Measurements from ENCODE around the gene MYBPC1.
"Not testable (repeated sequence)": the region's sequence is repeated elsewhere in the genome, so short reads cannot be mapped to it uniquely, and the experiment has no call there.

Gene MYBPC1

GRCh38 chr12:101650346-101651117, 55.8 kb downstream of the MYBPC1 start:
- TF ChIP-seq SP1 (IDR thresholded peaks at IDR 0.05) (no peak), HDGF (IDR thresholded peaks at IDR 0.05; ENCODE audit: borderline replicate concordance) (no peak), BHLHE40 (IDR thresholded peaks at IDR 0.05; ENCODE audit: borderline replicate concordance) (no peak), ZNF384 (IDR thresholded peaks at IDR 0.05) (no peak), FOXM1 (IDR thresholded peaks at IDR 0.05; ENCODE audit: borderline replicate concordance) (no peak)
- CTCF ChIA-PET: no interaction called here
- POLR2A ChIA-PET: no interaction called here
- no peak for DNase-seq (ENCODE audit: extremely low spot score)

- ChIA-PET POLR2A (no interaction called here), CTCF (no interaction called here)
- no peak for TF ChIP-seq SUZ12 (IDR thresholded peaks at IDR 0.05)
- TF ChIP-seq FOXK2 (IDR thresholded peaks at IDR 0.05): no peak
- TF ChIP-seq NFRKB (IDR thresholded peaks at IDR 0.05): no peak
- TF ChIP-seq HDGF (IDR thresholded peaks at IDR 0.05; ENCODE audit: borderline replicate concordance): no peak
- TF ChIP-seq FOXA1 (IDR thresholded peaks at IDR 0.05): no peak
- TF ChIP-seq ARNT (IDR thresholded peaks at IDR 0.05): no peak
- TF ChIP-seq ZNF384 (IDR thresholded peaks at IDR 0.05): no peak
- TF ChIP-seq SP1 (IDR thresholded peaks at IDR 0.05): no peak
- TF ChIP-seq TARDBP (IDR thresholded peaks at IDR 0.05): no peak
- TF ChIP-seq ELF4 (IDR thresholded peaks at IDR 0.05): no peak
- no peak for TF ChIP-seq LEF1 (IDR thresholded peaks at IDR 0.05; ENCODE audit: borderline replicate concordance)
- DNase-seq (ENCODE audit: extremely low spot score): no peak
Observed at GRCh38 chr12:101653030-101653429, 58.3 kb downstream of the MYBPC1 start.

GRCh38 chr12:101653503-101653902, 58.7 kb downstream of the MYBPC1 start:
- POLR2A ChIA-PET: no interaction called here
- no peak for DNase-seq (ENCODE audit: extremely low spot score)
- CTCF ChIA-PET: no interaction called here
- no peak for TF ChIP-seq LEF1 (IDR thresholded peaks at IDR 0.05; ENCODE audit: borderline replicate concordance)
- TF ChIP-seq SP1 (IDR thresholded peaks at IDR 0.05): no peak
- no peak for TF ChIP-seq HDGF (IDR thresholded peaks at IDR 0.05; ENCODE audit: borderline replicate concordance)
- no peak for TF ChIP-seq L3MBTL2 (conservative IDR thresholded peaks at IDR 0.05)

- ChIA-PET CTCF (interaction anchor here (0.8 kb wide), 1 partner anchor 13 kb away, joined by 3 read pairs; no protein-coding TSS in a partner anchor), POLR2A (no interaction called here)
- DNase-seq (ENCODE audit: extremely low spot score): no peak
- TF ChIP-seq BHLHE40 (IDR thresholded peaks at IDR 0.05; ENCODE audit: borderline replicate concordance) (no peak), FOXK2 (IDR thresholded peaks at IDR 0.05) (no peak), PKNOX1 (IDR thresholded peaks at IDR 0.05) (no peak), ELF4 (IDR thresholded peaks at IDR 0.05) (no peak), FOXA1 (IDR thresholded peaks at IDR 0.05) (no peak), SP1 (IDR thresholded peaks at IDR 0.05) (no peak), L3MBTL2 (conservative IDR thresholded peaks at IDR 0.05) (no peak), ARNT (IDR thresholded peaks at IDR 0.05) (no peak), CTBP1 (IDR thresholded peaks at IDR 0.05; ENCODE audit: borderline replicate concordance) (no peak), LEF1 (IDR thresholded peaks at IDR 0.05; ENCODE audit: borderline replicate concordance) (no peak), NFRKB (IDR thresholded peaks at IDR 0.05) (no peak), ZNF384 (IDR thresholded peaks at IDR 0.05) (no peak), SUZ12 (IDR thresholded peaks at IDR 0.05) (no peak), HDGF (IDR thresholded peaks at IDR 0.05; ENCODE audit: borderline replicate concordance) (no peak), TARDBP (IDR thresholded peaks at IDR 0.05) (no peak), FOXM1 (IDR thresholded peaks at IDR 0.05; ENCODE audit: borderline replicate concordance) (no peak)
Observed at GRCh38 chr12:101654442-101654841, 59.7 kb downstream of the MYBPC1 start.

- no peak for TF ChIP-seq CTBP1 (IDR thresholded peaks at IDR 0.05; ENCODE audit: borderline replicate concordance)
- no peak for TF ChIP-seq NFRKB (IDR thresholded peaks at IDR 0.05)
- no peak for TF ChIP-seq FOXK2 (IDR thresholded peaks at IDR 0.05)
- no peak for TF ChIP-seq TARDBP (IDR thresholded peaks at IDR 0.05)
- no peak for TF ChIP-seq SUZ12 (IDR thresholded peaks at IDR 0.05)
- no peak for TF ChIP-seq SP1 (IDR thresholded peaks at IDR 0.05)
- no peak for TF ChIP-seq PKNOX1 (IDR thresholded peaks at IDR 0.05)
- TF ChIP-seq ELF4 (IDR thresholded peaks at IDR 0.05): no peak
- TF ChIP-seq ARNT (IDR thresholded peaks at IDR 0.05): no peak
- TF ChIP-seq ZNF384 (IDR thresholded peaks at IDR 0.05): no peak
- no peak for TF ChIP-seq HDGF (IDR thresholded peaks at IDR 0.05; ENCODE audit: borderline replicate concordance)
- no peak for TF ChIP-seq BHLHE40 (IDR thresholded peaks at IDR 0.05; ENCODE audit: borderline replicate concordance)
- no peak for TF ChIP-seq LEF1 (IDR thresholded peaks at IDR 0.05; ENCODE audit: borderline replicate concordance)
- no peak for TF ChIP-seq FOXA1 (IDR thresholded peaks at IDR 0.05)
- no peak for TF ChIP-seq FOXM1 (IDR thresholded peaks at IDR 0.05; ENCODE audit: borderline replicate concordance)
- TF ChIP-seq L3MBTL2 (conservative IDR thresholded peaks at IDR 0.05): no peak
- ChIA-PET CTCF (no interaction called here), POLR2A (no interaction called here)
- DNase-seq (ENCODE audit: extremely low spot score): no peak
Observed at GRCh38 chr12:101655393-101655792, 60.6 kb downstream of the MYBPC1 start.

GRCh38 chr12:101660662-101661061, 65.9 kb downstream of the MYBPC1 start:
- DNase-seq (ENCODE audit: extremely low spot score); POLR2A ChIA-PET; CTCF ChIA-PET: not testable (repeated sequence)

- DNase-seq (ENCODE audit: extremely low spot score): no peak
- TF ChIP-seq PKNOX1 (IDR thresholded peaks at IDR 0.05): no peak
- TF ChIP-seq ARNT (IDR thresholded peaks at IDR 0.05): no peak
- no peak for TF ChIP-seq ELF4 (IDR thresholded peaks at IDR 0.05)
- no peak for TF ChIP-seq L3MBTL2 (conservative IDR thresholded peaks at IDR 0.05)
- no peak for TF ChIP-seq SUZ12 (IDR thresholded peaks at IDR 0.05)
- no peak for TF ChIP-seq FOXA1 (IDR thresholded peaks at IDR 0.05)
- TF ChIP-seq LEF1 (IDR thresholded peaks at IDR 0.05; ENCODE audit: borderline replicate concordance): no peak
- POLR2A ChIA-PET: no interaction called here
- CTCF ChIA-PET: no interaction called here
Observed at GRCh38 chr12:101663298-101663697, 68.5 kb downstream of the MYBPC1 start.

Data from HEK293T (cell line).